HUES6 (cell line): ENCODE results near the gene EGFLAM.

ENCODE experiments used
- H3K27ac ChIP-seq: 2 replicates; pipeline ENCODE4 v1.7.0; 2013; ENCODE audit warnings: low read depth, mild to moderate bottlenecking, low read length, inconsistent platforms
- H3K27me3 ChIP-seq: 2 replicates; pipeline ENCODE4 v1.6.1; 2013; ENCODE audit warnings: low read length; ENCODE audit not compliant: control insufficient read depth, insufficient read depth
- H3K36me3 ChIP-seq: 2 replicates; pipeline ENCODE4 v1.6.1; 2013; ENCODE audit warnings: low read length; ENCODE audit not compliant: control insufficient read depth, insufficient read depth
- H3K4me1 ChIP-seq: 2 replicates; pipeline ENCODE4 v1.6.1; 2013; ENCODE audit warnings: low read length; ENCODE audit not compliant: control insufficient read depth, insufficient read depth
- H3K4me3 ChIP-seq: 2 replicates; pipeline ENCODE4 v1.5.1; 2013; ENCODE audit warnings: low read depth, low read length
- H3K9ac ChIP-seq: one replicate; pipeline ENCODE4 v1.6.1; 2013; ENCODE audit warnings: mild to moderate bottlenecking, low read length
- H3K9me3 ChIP-seq: 2 replicates; pipeline ENCODE4 v1.6.1; 2013; ENCODE audit warnings: low read depth, low read length; ENCODE audit not compliant: control insufficient read depth, insufficient read depth

EGFLAM gene

DNA sequence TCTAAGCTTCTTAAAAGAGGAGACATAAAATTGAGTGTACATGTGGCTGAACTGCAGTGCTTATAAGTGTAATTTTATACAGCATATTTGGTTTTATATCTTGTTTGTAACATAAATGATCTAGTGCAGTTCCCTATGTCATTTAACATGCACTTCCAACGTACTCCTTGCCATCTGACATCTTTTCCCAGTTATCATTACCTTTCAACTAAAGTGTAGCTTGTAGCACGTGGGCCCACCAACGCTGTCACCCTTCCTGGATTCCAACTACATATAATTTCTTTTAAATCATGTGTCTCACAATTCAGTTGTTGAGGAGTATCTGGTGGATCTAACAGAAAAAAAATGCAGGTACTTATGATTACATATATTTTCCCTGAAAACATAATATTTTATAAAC, 247.9 kb downstream of the EGFLAM start:
- H3K27me3 ChIP-seq = no peaks in the 10 kb centered on the region
- H3K27ac ChIP-seq = no peak overlapping the region
- no peak overlapping the region for H3K9ac ChIP-seq
- no peaks in the 10 kb centered on the region for H3K9me3 ChIP-seq
- H3K4me1 ChIP-seq = no peaks in the 10 kb centered on the region
- H3K4me3 ChIP-seq = no peak overlapping the region
- H3K36me3 ChIP-seq = peaks cover 12% of the 10 kb centered on the region

DNA sequence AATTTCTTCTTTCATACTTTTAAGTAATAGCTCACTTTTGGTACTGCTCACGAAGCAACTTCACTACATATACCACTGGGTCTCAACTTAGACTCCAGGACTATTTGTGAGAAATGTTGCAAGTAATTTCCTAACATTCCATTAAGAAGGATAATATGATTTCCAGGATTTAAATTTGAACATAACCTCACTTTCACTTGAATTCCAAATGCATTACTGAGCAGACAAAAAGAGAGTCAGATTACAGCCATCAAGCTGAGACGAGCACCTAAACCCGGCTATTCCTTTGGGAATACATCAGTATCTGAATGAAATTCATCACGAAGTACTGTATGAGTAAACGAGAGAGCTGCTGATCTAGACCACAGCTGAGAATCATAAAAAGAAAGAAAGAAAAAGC, 250.8 kb downstream of the EGFLAM start:
- no peaks in the 10 kb centered on the region for H3K27me3 ChIP-seq
- no peaks in the 10 kb centered on the region for H3K4me1 ChIP-seq
- H3K27ac ChIP-seq = no peak overlapping the region
- no peak overlapping the region for H3K9ac ChIP-seq
- no peak overlapping the region for H3K4me3 ChIP-seq
- H3K9me3 ChIP-seq = no peaks in the 10 kb centered on the region
- peaks cover 14% of the 10 kb centered on the region for H3K36me3 ChIP-seq
